ENCODE measurements around the gene NFYB.

DNA sequence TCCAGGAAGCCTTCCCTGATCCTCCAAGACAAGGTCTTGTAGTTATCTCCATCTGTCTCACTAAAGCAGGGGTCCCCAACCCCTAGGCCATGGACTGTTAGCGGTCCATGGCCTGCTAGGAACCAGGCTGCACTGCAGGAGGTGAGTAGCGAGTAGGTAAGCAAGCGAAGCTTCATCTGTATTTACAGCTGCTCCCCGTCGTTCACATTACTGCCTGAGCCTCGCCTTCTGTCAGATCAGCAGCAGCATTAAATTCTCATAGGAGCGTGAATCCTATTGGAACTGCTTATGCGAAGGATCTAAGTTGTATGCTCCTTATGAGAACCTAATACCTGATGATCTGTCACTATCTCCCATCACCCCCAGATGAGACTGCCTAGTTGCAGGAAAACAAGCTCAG is 12.4 kb upstream of the NFYB start:
- TF ChIP-seq, protein P1, sequence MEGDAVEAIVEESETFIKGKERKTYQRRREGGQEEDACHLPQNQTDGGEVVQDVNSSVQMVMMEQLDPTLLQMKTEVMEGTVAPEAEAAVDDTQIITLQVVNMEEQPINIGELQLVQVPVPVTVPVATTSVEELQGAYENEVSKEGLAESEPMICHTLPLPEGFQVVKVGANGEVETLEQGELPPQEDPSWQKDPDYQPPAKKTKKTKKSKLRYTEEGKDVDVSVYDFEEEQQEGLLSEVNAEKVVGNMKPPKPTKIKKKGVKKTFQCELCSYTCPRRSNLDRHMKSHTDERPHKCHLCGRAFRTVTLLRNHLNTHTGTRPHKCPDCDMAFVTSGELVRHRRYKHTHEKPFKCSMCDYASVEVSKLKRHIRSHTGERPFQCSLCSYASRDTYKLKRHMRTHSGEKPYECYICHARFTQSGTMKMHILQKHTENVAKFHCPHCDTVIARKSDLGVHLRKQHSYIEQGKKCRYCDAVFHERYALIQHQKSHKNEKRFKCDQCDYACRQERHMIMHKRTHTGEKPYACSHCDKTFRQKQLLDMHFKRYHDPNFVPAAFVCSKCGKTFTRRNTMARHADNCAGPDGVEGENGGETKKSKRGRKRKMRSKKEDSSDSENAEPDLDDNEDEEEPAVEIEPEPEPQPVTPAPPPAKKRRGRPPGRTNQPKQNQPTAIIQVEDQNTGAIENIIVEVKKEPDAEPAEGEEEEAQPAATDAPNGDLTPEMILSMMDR (IDR thresholded peaks at IDR 0.05) = no peak
- TF ChIP-seq POLR2A (IDR thresholded peaks at IDR 0.05; ENCODE audit: low read length) (no peak), TP53 (CRISPR knock-in tag; IDR thresholded peaks at IDR 0.05) (no peak), JUN (IDR thresholded peaks at IDR 0.05) (no peak), CHD2 (IDR thresholded peaks at IDR 0.05; ENCODE audit: low read length, partially characterized antibody) (no peak), SMC3 (IDR thresholded peaks at IDR 0.05) (no peak), MYC (IDR thresholded peaks at IDR 0.05; ENCODE audit: borderline replicate concordance, low read length) (no peak), RAD21 (conservative IDR thresholded peaks at IDR 0.05 in 1 of 2, IDR thresholded peaks at IDR 0.05 in 1 of 2) (no peak), EP300 (IDR thresholded peaks at IDR 0.05) (no peak), HOXB5 (CRISPR knock-in tag; IDR thresholded peaks at IDR 0.05) (no peak)
- TF ChIP-seq, protein P2, sequence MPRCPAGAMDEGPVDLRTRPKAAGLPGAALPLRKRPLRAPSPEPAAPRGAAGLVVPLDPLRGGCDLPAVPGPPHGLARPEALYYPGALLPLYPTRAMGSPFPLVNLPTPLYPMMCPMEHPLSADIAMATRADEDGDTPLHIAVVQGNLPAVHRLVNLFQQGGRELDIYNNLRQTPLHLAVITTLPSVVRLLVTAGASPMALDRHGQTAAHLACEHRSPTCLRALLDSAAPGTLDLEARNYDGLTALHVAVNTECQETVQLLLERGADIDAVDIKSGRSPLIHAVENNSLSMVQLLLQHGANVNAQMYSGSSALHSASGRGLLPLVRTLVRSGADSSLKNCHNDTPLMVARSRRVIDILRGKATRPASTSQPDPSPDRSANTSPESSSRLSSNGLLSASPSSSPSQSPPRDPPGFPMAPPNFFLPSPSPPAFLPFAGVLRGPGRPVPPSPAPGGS (IDR thresholded peaks at IDR 0.05) = no peak
- TF ChIP-seq, protein P3, sequence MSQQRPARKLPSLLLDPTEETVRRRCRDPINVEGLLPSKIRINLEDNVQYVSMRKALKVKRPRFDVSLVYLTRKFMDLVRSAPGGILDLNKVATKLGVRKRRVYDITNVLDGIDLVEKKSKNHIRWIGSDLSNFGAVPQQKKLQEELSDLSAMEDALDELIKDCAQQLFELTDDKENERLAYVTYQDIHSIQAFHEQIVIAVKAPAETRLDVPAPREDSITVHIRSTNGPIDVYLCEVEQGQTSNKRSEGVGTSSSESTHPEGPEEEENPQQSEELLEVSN (IDR thresholded peaks at IDR 0.05; ENCODE audit: borderline replicate concordance, low read depth) = no peak

Data from A549 (cell line).